ENCODE results near the gene MTR. TPM values are rescaled to one million over a fixed set of nuclear protein-coding genes. Genes with fewer than 3 reads are reported as not detected.

MTR gene
- total and polyA plus RNA-seq, 9 of the 15 experiments (the other 6 are each of a cell fraction or from before 2014, with no cell fraction given) = 3.4 to 44.3 (median 20.3) TPM

DNA sequence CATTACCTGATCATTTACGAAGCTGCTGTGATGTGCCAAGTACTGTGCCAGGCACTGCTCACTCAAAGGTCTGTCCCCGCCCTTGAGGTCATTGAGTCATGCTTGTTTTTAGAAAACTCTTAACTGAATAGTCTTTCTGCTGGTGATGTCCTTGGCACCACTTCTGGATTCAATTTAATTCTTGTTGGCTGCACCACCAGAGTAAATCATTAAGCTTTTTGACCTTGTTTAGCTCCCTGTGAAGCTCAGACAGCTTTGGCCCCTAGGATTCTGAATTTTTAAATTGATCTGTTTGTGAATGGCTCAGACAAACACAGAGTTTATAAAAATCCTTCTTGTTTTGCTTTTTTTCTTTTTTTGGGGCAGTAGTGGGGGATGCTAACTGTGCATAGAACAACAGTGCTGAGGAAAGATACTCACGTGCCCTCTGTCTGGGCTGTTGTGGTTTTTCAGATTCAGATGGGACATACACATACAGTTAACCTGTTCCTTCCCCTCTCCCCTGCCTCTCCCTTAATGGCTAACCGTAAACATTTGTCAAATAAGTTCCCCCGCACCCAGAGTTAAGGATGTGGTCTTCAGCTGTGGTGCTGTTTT is 67.6 kb downstream of the MTR start:
- 87% methylated on average over 5 of the region's 5 CpGs for WGBS (ENCODE audit: insufficient coverage, low coverage, missing lambda C conversion rate)
- H3K4me2 ChIP-seq (ENCODE audit: insufficient read depth, low read length) = no peak overlapping the region

More for the DNA sequence above, 67.6 kb downstream of the MTR start:
- Histone ChIP-seq H3K9ac (ENCODE audit: insufficient read depth in 1 of 2, low read depth in 2 of 2, low read length in 2 of 2) (no peak overlapping the region), H4K20me1 (replicated peaks; ENCODE audit: control insufficient read depth, insufficient read depth, low read length) (no peaks in the 10 kb centered on the region), H3K4me3 (no peak overlapping the region), H3K9me1 (ENCODE audit: control insufficient read depth, insufficient read depth, low read length) (no peaks in the 10 kb centered on the region), H3K9me3 (replicated peaks; ENCODE audit: control insufficient read depth, insufficient read depth, low read depth, low read length) (no peaks in the 10 kb centered on the region), H3K27ac (ENCODE audit: extremely low read depth, low read depth, low read length) (no peak overlapping the region), H3K79me2 (ENCODE audit: control insufficient read depth, insufficient read depth, low read length) (no peaks in the 10 kb centered on the region), H3K27me3 (ENCODE audit: control insufficient read depth in 2 of 2, insufficient read depth in 2 of 2, low read length in 2 of 2) (no peaks in the 10 kb centered on the region), H3K4me1 (replicated peaks in 1 of 2; ENCODE audit: control insufficient read depth in 2 of 2, insufficient read depth in 2 of 2, low read length in 2 of 2) (no peaks in the 10 kb centered on the region), H3K36me3 (ENCODE audit: control insufficient read depth, insufficient read depth, low read length) (peaks cover 81% of the 10 kb centered on the region), H2AFZ (ENCODE audit: low read depth, low read length) (no peak overlapping the region)
- intact Hi-C loops (cut with micrococcal nuclease) (no loop called here), in situ Hi-C loops (cut with MboI) (no loop called here)
- ChIA-PET POLR2A (interaction anchor here (0.6 to 1.1 kb wide), 2 partner anchors 10 to 32 kb away, joined by 3 read pairs; no protein-coding TSS in a partner anchor), CTCF (ENCODE audit: low intra/inter-chr PET ratio) (no interaction called here)
- FAIRE-seq (no peak), ATAC-seq (no peak), DNase-seq (ENCODE audit: extremely low read depth in 1 of 4, low spot score in 3 of 4) (no peak)
- BruUV-seq (replicated peaks) = no TSS peak
- TF ChIP-seq, protein P1, sequence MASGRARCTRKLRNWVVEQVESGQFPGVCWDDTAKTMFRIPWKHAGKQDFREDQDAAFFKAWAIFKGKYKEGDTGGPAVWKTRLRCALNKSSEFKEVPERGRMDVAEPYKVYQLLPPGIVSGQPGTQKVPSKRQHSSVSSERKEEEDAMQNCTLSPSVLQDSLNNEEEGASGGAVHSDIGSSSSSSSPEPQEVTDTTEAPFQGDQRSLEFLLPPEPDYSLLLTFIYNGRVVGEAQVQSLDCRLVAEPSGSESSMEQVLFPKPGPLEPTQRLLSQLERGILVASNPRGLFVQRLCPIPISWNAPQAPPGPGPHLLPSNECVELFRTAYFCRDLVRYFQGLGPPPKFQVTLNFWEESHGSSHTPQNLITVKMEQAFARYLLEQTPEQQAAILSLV (tag; IDR thresholded peaks at IDR 0.05) = no peak
- TF ChIP-seq HMG20A (CRISPR knock-in tag; conservative IDR thresholded peaks at IDR 0.05) = no peak
- no peak for TF ChIP-seq BCOR (IDR thresholded peaks at IDR 0.05)
- TF ChIP-seq ZNF696 (CRISPR knock-in tag; conservative IDR thresholded peaks at IDR 0.05) = no peak
- TF ChIP-seq ZKSCAN8 (CRISPR knock-in tag; IDR thresholded peaks at IDR 0.05) = no peak
- TF ChIP-seq PYGO2 (tag; IDR thresholded peaks at IDR 0.05) = no peak
- no peak for TF ChIP-seq ELF4 (CRISPR knock-in tag; IDR thresholded peaks at IDR 0.05)
- TF ChIP-seq IFI16 (CRISPR knock-in tag; IDR thresholded peaks at IDR 0.05) = no peak
- TF ChIP-seq PRPF4 (IDR thresholded peaks at IDR 0.05; ENCODE audit: insufficient read depth, low read depth, low read length, poor library complexity, severe bottlenecking) = no peak
- TF ChIP-seq, protein P2, sequence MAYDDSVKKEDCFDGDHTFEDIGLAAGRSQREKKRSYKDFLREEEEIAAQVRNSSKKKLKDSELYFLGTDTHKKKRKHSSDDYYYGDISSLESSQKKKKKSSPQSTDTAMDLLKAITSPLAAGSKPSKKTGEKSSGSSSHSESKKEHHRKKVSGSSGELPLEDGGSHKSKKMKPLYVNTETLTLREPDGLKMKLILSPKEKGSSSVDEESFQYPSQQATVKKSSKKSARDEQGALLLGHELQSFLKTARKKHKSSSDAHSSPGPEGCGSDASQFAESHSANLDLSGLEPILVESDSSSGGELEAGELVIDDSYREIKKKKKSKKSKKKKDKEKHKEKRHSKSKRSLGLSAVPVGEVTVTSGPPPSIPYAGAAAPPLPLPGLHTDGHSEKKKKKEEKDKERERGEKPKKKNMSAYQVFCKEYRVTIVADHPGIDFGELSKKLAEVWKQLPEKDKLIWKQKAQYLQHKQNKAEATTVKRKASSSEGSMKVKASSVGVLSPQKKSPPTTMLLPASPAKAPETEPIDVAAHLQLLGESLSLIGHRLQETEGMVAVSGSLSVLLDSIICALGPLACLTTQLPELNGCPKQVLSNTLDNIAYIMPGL (CRISPR knock-in tag; IDR thresholded peaks at IDR 0.05) = no peak
- TF ChIP-seq THRAP3 (IDR thresholded peaks at IDR 0.05; ENCODE audit: borderline replicate concordance) = no peak

All from K562 (cell line).